Measurements from ENCODE around the gene IFT25. TPM values are rescaled to one million over a fixed set of nuclear protein-coding genes. Genes with fewer than 3 reads are reported as not detected.

Gene IFT25
- total RNA-seq, 1 donor from 2014 or later: 11.1 TPM

DNA sequence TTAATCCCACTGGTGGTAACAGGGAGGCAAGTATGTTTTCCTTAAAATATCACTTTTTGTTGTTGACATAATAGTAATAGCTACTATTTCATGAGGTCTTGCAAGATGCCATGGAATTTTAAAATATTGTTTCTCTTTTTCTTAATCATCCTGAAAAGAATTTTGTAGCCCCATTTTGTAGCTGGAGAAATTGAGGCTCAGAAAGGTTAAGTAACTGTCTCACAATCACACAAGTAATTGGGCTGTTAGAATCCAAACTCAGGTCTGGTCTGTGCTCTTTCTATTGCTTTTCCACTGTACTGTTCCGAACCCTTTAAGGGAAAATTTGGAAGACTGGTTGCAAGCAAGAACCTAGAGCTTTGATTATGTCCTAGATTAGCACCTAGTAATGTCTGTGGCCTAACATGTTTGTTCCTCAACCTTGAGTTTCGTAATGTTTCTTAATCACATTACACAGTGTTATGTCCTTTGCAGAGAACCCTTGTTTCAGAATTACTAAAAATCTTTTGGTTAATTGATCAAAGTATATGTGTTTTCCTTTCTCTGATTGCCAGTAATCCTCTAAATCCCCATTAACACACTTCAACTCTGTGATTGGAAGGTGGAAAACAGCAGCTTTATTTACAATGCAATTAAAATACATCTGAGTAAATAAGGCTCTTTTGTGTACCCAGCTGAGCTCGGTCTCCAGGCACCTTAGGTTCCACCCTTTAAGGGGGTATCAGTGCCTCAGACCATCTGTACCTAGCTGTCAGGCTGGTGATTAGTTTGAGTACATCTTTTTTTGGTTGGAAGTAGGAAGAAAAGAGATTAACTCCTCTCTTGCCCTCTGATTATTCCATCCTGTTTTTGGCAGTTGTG, 11.0 kb upstream of the IFT25 start:
- no peak for DNase-seq

DNA sequence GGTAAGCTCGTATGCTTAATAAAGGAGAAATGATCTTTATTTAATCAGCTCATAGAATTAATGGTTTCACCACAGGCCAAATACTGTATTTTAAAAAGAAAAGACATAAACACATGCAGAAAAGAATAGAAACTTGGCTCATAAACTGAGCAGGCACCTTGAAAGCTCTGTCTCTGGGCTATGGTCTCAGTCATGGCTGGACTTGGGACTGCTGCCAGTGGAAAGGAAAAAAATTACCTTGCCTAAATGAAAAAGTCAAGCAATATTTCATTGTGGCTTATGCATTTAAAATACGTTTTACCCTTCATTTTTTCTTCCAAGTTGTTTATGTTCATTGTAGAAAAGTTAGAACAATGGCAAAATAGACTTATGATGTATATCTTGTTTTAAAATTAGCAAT, 8.6 kb upstream of the IFT25 start:
- no peak for DNase-seq

DNA sequence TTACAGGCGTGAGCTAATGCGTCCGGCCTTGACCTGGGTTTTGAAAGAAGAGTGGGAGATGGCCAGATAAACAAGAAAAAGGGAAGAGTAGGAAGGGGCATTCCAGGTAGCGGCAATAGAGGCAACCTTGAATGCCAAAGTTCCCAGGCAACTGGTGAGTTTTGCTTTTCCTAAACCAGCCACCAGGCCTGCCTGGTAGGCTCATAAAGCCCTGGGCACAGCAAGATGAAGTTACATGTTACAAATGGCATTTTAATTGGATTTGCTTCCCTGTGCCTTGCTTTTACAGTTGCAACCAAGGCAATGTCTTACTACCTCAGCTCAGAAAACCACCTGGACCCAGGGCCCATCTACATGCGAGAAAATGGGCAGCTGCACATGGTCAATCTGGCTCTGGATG, 6.2 kb upstream of the IFT25 start:
- DNase-seq: no peak

DNA sequence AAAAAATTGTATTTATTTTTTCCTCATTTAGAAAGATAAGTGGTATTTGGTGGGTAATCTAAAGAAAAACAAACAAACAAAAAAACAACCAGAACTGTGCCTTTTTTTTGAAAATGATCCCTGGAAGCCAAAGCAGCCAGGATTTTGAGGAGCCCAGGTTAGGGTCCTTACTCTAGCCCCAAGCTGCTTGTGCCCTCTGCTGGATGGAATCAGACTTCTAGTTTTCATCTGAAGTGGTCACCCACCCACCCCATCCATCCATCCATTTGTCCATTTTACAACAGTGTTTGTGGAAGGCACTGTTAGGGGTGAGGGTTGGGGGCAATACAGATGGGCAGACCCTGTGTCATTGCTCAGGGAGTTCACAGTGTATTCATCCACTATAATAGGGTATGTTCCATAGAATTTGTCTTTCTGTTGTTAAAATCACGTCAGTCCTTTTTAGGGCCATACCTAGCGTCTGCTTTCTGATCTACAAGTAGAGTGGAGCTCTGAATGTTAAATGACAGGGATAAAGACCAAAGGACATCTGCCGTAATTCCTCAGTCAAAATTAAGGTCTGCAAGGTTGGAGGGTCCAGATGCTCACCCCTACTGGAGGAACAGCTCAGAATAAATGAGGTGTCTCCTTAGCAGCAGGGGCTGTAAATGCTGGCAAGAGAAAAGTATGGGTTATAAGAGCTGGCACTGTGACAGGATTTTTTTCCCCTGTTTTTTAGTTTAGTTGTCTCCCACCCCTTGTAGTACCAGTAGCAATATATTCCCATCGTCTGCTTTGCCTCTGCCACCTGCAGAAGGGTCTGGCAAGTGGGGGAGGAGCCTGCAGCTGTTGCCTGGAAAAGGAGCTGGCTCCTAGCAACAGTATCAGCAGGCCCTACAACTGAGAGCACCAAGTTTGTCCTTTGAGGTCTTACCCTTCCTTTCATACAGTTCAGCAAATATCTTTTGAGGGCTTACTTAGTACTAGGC, 3.8 kb upstream of the IFT25 start:
- peak; percentile 61 for DNase-seq

DNA sequence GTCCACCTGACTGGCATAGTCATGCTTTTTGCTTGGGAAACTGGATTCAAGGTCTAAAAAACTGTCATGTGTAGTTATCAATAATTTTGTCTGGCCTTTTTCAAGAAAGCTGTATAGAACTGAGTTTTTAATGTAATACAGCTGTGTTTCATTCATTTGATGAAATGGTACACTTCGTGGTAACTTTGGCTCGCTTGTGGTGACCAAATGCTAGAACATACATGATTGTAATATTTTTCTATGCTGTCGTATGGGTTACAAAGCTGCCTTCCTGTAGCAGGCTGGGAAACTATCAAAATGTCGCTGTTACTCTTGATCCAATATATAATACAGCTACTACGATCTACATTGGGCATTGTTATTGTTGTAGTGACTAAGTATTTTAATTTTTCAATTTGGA, 2.8 kb upstream of the IFT25 start:
- DNase-seq: no peak

DNA sequence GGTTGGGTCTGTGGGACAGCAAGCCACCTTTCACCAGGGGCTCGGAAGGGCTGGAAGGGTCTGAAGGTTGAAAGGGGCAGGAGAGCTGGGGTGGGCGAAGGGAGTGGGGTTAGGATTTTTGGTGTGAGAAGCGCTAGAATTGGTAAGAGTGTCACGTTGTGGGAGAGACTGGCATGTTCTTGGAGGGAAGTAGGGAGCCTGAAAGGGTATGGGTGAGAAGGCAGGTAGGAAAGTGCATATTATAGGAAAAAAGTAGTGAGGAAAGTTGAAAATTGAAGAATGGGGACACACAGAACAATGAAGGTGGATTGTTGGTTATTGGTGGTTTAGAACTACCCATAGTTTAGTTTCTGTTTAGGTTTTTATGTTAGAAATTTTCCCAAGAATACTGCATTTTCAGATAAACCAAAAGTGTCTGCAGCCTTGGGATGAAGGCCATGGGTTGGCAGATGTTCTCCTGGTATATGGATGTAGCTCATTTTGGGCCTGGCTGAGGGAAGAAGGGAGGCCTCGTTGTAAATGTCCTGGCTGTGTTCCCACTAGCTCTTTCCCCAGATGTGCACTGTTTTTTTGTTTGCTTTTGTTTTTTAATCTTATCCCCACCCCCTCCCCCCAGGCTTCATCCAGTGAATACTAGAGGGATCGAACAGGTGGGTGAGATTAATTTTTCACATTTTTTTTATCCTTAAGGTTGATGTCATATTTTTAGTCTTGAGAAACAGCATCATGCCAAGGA, 1.8 kb upstream of the IFT25 start:
- DNase-seq: peak; percentile 49

DNA sequence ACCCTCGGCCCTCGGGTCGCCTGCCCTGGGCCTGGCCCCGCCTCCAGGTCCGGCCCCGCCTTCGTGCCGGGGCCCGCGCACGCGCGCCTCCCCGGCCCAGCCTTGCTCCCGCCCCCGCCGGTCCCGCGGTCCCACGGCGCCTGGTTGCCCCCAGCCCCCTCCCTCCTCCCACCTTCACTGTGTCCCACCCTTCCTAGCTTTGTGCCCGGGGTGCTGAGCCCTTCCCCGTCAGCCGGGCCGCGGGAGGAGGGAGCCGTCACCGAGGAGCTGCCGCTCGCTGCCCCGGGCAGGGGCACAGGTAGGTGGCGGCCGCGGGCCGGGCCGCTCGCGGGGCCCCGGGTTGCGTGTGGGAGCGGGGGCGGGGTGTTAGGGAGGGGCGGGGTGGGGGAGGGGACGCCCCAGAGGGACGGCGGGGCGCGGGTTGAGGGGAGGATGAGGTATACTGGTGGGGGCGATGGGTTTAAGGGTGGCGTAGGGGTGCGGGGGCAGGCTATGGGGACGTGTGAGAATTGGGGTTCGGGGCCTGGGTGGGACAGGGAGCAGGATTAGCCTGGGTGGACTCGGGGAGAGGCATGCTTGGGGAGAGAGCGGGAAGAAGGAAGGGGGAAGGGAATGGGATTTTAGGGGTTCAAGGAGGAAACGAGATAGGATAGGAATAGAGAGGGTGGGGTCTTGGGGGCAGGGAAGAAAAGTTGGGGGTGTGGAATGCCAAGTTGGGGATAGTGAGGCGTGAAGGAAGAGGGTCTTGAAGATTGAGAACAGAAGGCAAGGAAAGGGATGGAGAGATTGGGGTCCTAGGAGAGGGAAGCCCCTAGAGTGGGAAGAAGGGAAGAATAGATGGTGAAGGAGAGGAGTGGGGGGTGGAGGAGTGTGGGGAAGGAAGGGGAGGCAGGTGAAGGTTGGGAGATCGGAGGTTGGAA, 1.0 kb upstream of the IFT25 start, which contains the start of gene LRRC42:
LRRC42 (plus strand) TSS at position 99 of the 920 bp plus-strand sequence. CDS start 5,650 bp downstream, outside the sequence.
- no peak for DNase-seq

DNA sequence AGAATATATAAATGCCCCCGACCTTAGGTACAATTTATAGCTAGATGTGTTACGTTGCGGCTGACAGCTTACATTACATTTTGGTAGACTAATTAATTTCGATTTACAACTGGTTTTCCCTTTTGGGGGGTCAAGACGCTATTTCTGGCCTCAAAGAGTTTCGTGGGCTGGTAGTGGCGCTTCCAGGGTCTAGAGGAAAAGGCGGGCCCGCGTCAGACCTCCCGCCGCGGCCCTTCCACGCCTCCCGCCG, 391 bp downstream of the IFT25 start:
- DNase-seq: no peak

DNA sequence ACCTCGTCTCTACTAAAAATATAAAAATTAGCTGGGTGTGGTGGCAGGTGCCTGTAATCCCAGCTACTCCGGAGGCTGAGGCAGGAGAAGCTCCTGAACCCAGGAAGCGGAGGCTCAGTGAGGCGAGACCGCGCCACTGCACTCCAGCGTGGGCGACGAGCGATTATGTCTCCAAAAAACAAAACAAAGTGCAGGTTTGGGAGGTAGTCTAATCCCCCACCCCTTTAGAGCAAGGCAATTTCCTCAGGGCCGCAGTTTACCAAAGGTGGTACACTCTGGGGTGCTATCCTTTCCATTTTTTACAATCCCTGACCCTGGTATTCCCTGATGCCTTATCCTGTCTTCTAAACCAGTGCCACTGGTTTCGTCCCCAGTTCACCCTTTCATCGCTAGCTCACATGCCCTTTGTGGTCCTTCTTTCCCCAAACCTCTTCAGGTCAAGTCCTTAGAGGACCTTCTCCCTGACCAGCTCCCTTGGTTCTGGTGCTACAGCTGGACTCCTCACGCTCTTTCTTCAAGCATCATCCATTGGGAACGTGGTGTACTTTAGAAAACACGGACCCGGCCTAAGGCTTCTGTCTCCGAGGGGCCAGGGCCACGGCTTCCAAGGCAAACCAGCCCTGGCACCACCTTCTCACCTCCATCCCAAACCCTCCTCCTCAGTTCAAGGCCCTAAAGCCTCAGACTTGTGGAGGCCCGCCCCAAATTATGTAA, 873 bp downstream of the IFT25 start:
- DNase-seq: no peak

DNA sequence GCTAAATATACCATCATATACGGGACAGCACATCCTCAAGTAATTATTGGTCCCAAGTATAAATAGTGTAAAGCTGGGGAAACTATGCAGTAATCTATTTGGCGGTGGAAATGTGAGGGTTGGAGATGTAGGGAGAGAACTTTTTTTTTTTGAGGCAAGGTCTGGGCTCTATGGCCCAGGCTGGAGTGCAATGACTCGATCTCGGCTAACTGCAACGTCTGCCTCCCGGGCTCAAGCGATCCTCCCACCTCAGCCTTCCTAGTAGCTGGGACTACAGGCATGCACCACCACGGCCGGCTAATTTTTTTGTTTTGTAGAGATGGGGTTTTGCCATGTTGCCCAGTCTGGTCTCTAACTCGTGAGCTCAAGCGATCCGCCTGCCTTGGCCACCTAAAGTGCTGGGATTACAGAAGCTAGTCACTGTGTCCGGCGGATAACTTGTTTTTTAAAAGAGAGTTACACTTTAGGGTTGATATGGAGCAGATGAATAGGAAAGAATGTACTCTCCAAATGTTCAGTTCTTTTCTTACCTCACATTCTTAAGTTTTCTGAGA, 1.9 kb downstream of the IFT25 start:
- no peak for DNase-seq

DNA sequence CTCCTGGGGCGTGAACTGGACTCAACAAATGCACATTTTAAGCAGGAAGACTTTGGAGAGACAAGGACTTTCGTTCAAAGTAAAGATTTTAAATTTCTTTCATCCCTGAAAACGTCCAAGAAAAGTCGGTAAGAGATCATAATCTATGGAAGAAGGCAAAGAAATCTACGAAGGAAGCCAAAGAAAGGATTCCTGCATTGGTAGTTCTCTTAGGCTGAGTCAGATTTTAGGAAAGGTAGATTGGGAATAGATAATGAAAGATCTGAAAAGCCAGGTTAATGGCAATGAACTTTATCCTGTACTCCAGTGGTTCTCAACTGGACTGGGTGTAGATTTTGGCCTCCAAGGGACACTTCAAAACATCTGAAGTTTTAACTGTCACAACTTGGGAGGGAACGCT, 2.4 kb downstream of the IFT25 start:
- DNase-seq: no peak

DNA sequence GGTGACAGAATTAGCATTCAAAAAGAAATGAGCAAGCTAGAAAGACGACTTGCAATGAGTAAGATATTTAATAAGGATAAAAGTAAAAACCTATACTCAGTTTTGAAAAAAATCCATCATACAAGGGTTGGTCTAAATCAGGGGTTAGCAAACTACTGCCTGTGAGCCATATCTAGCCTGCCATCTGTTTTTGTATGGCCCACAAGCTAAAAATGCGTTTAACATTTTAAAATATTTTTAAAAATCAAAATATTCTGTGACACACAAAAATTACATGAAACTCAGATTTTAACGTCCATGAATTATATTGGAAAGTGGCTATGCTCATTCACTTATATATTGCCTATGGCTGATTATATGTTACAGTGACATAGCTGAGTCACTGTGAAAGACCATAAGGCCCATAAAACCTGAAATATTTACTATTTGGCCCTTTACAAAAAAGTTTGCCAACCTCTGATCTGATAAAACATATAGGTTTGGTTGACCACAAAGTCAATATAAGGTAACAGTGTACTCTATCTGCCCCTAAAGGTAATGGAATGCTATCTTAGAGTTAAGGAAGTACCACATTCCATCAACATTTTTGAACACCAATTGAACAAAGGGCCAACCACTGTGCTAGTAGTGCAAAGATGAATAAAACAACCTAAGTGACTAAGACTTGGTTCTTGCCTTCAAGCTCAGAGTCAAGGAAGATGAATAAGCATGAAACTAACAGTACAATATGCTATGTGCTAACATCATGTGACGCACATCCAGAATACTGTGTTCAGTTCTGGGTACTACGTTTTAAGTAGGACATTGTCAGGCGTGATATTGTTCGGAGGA, 3.2 kb downstream of the IFT25 start:
- DNase-seq: no peak

DNA sequence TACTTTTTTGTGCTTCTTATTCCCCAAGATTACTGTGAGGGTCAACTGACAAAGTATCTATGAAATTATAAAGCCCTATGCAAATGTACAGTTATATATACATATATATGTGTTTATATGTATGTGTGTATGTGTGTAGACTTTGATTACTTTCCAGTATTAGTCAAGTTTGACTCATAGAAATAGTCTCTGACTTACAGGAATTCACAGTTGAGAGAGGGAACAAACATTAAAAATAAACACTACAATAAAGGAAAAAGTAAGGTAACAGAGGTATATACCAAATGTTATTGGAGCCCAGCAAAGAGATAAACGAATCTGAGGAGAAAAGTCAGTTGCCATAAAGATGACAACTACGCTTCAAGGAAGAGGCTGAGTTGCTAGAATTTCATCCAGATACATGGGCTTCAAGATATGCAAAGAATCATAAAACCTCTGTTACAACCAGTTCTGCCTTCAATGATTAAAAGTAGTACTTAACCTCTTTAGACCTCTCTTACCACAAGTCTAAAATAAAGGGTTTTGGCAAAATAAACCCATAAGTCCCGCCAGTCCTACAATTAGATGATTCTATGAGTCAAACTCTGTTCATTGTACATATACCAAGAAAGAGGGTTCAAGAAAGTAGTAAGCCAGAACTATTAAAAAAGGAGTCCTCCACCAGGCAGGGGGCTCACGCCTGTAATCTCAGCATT, 7.2 kb downstream of the IFT25 start:
- no peak for DNase-seq

DNA sequence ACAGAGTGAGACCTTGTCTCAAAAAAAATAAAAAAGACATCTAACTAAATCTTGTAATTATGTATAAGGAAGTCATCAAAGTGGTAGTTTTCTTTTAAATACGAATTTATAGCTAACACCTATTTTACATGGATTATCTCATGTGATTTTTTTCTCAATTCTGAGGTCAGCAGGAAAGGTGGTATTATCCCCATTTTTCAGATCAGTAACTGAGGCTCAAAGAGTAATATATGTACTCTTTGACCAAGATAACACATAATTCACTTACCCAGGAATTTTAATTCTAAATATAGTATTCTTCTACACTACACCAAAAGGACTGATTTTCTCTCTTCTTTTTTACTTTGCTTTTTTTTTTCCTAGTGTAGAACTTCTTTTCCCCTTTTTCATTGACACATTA, 9.1 kb downstream of the IFT25 start:
- DNase-seq: no peak

DNA sequence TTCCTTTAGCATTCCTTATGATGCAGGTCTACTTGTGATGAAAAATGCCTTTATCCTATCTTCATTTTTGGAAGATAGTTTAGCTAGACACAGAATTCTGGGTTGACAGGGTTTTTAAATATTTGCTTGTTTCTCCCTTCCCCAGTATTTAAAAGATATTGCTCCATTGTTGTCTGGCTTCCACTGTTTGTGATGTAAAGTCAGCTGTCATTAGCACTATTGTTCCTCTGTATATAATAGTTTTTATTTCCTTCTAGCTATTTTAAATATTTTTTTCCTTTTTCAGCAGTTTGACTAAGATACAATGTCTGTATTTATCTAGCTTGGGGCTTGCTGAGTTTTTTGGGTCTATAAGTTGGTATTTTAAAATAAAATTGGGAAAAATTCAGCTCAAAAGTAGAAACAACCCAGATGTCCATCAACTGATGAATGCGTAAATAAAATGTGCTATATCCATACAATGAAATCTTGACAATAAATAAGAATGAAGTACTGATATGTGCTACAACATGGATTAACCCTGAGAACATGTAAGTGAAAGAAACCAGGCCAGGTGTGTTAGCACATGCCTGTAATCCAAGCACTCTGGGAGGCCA, 11.2 kb downstream of the IFT25 start:
- DNase-seq: no peak

DNA sequence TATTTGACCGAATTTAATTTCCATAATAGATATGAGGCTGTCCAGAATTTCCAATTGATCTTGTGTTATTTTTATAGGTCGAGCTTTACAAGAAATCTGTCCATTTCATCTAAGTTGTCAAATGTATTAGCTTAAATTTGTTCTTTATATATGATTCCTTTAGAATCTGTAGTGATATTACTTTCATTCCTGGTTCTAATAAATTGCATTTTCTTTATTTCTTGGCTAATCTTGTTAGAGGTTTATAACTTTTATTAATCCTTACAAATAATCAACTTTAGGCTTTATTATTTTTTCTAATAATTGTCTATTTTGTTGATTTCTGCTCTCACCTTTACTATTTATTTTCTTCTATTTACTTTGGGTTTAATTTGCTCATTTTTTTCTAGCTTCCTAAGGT, 14.0 kb downstream of the IFT25 start:
- no peak for DNase-seq

DNA sequence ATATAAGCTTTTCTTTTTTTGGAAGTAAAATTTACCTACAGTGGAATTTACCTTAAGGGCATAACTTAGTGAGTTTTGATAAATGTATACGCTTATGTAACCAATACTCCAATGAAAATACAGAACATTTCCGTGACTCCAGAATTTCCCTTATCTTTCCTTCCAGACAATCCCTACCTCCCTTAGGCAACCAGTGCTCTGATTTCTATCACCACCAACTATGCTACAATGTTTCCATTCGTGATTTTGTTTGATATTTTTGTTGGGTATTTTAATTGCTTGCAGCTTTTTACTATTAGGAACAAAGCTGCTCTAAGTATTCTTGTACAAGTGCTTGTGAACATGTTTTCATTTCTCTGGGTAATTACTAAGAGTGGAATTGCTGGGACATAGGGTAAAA, 14.6 kb downstream of the IFT25 start:
- no peak for DNase-seq

DNA sequence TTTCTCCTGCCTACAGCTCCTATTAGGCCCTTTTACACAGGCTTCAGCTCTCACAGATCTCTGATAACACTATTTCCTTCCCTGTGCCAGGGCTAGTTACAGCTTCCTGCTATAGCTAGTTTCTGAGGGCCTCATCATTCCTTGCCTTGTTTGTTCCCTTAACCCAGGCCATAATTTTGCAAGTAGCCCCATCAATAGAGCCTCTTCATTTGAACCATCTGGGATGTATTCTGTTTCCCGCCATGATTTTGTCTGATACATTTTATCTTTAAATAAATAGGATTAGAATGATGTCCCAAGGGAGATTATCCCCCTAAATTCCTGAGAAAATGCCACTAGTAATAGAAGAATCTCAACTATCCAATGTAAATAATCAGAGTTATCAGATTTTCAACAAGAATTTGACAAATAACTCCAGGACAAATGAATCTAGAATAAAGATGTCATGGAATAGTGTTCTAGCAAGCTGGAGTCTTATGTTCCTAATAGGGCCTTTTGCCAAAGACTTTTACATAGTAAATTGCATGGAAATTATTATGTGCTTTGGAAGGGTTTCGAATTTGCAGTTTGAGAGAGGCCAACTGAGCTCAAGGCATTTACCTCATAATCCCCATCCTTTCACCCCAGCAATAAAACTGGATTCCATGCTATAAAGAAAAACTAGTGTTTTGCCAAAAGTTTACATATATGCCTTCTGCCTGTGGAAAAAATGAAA, 16.1 kb downstream of the IFT25 start:
- DNase-seq: no peak

Data from tongue (tissue), 2 donors.